A673 (cell line): Measurements from ENCODE around the gene TYRO3. TPM values are rescaled to one million over a fixed set of nuclear protein-coding genes. Genes with fewer than 3 reads are reported as not detected.

Source experiments
- BruUV-seq: library from RNA; stranded (reverse); fragments of 400-500 nt; replicated peaks from 2 replicates; lab custom pipeline; 2021; lab: Mats Ljungman, UMichigan
- CTCF ChIA-PET: fragments of 300-600 bp; sonication (Branson Sonifier 250); formaldehyde crosslinking; loops from one replicate; lab custom pipeline; 2022; ENCODE audit warnings: antibody characterized with exemption; lab: Charles Lee
- POLR2A ChIA-PET: fragments of 300-600 bp; sonication (Branson Sonifier 250); formaldehyde crosslinking; loops from one replicate; lab custom pipeline; 2022; ENCODE audit warnings: antibody characterized with exemption; ENCODE audit not compliant: low non-redundant PET; lab: Charles Lee
- DNase-seq: peaks from one replicate; pipeline ENCODE4 v3.0.0-alpha.2; 2015; ENCODE audit warnings: low spot score
- H3K27ac ChIP-seq: fragments of 200-600 bp; sonication (generic); 2 replicates; pipeline ENCODE4 v1.5.1; 2016; ENCODE audit warnings: mixed run types, low read depth, mild to moderate bottlenecking, mixed read lengths, antibody characterized with exemption, low read length; ENCODE audit not compliant: poor library complexity, severe bottlenecking
- H3K27me3 ChIP-seq: fragments of 200-600 bp; sonication (generic); replicated peaks from 2 replicates; pipeline ENCODE4 v1.6.1; 2017; ENCODE audit warnings: mixed run types, low read depth, mild to moderate bottlenecking, mixed read lengths, antibody characterized with exemption, low read length; ENCODE audit not compliant: insufficient read depth, poor library complexity
- H3K36me3 ChIP-seq: fragments of 200-600 bp; sonication (generic); 2 replicates; pipeline ENCODE4 v1.6.1; 2016; ENCODE audit warnings: mixed run types, mild to moderate bottlenecking, mixed read lengths, antibody characterized with exemption, low read length; ENCODE audit not compliant: insufficient read depth, poor library complexity, severe bottlenecking
- H3K4me1 ChIP-seq: fragments of 200-600 bp; sonication (generic); 2 replicates; pipeline ENCODE4 v1.6.1; 2017; ENCODE audit warnings: mixed run types, mild to moderate bottlenecking, mixed read lengths, antibody characterized with exemption, low read length; ENCODE audit not compliant: insufficient read depth, poor library complexity, severe bottlenecking
- H3K4me3 ChIP-seq: fragments of 200-600 bp; sonication (generic); 2 replicates; pipeline ENCODE4 v1.5.1; 2016; ENCODE audit warnings: low read depth, mixed run types, mild to moderate bottlenecking, mixed read lengths, low read length; ENCODE audit not compliant: poor library complexity, severe bottlenecking
- H3K9me3 ChIP-seq: fragments of 200-600 bp; sonication (generic); 2 replicates; pipeline ENCODE4 v1.6.1; 2016; ENCODE audit warnings: mixed run types, low read depth, mild to moderate bottlenecking, mixed read lengths, antibody characterized with exemption, low read length; ENCODE audit not compliant: poor library complexity, severe bottlenecking
- EZH2 ChIP-seq: fragments of 200-600 bp; sonication (generic); IDR thresholded peaks from 2 replicates; pipeline ENCODE4 v1.6.1; 2017; ENCODE audit warnings: borderline replicate concordance, low read depth, mild to moderate bottlenecking, mixed read lengths, antibody characterized with exemption, low read length; ENCODE audit not compliant: poor library complexity, severe bottlenecking
- intact Hi-C: fragments of 100-400 bp; cut with micrococcal nuclease; formaldehyde crosslinking; loops from one replicate; pipeline ENCODE4 v1.10.0; 2022; ENCODE audit not compliant: unreplicated experiment
- total RNA-seq: library from RNA; stranded (reverse); gene quantifications from 2 replicates; pipeline ENCODE4 v1.2.3, GENCODE V29; 2021
- TF ChIP-seq, protein P1 (sequence below): fragments of 300-800, 200-600 bp; sonication (generic); conservative IDR thresholded peaks from 2 replicates; pipeline ENCODE4 v1.5.1; 2017; ENCODE audit warnings: low read depth, mild to moderate bottlenecking, antibody characterized with exemption, low read length, moderate library complexity, mixed read lengths

TYRO3 gene
- total RNA-seq, 1 experiment from 2014 or later: 26.0 TPM

- no peak overlapping the region for H3K27ac ChIP-seq
- H3K27me3 ChIP-seq: no peaks in the 10 kb centered on the region
- ChIA-PET POLR2A (interaction anchor here (0.6 kb wide), 1 partner anchor 16 kb away, joined by 8 read pairs; the partner anchor contains the start of gene RPAP1), CTCF (no interaction called here)
- no peaks in the 10 kb centered on the region for H3K9me3 ChIP-seq
- no peak for DNase-seq
- intact Hi-C loops: no loop called here
- BruUV-seq: no TSS peak
- no peak overlapping the region for H3K4me3 ChIP-seq
- no peaks in the 10 kb centered on the region for H3K36me3 ChIP-seq
- TF ChIP-seq, protein P1, sequence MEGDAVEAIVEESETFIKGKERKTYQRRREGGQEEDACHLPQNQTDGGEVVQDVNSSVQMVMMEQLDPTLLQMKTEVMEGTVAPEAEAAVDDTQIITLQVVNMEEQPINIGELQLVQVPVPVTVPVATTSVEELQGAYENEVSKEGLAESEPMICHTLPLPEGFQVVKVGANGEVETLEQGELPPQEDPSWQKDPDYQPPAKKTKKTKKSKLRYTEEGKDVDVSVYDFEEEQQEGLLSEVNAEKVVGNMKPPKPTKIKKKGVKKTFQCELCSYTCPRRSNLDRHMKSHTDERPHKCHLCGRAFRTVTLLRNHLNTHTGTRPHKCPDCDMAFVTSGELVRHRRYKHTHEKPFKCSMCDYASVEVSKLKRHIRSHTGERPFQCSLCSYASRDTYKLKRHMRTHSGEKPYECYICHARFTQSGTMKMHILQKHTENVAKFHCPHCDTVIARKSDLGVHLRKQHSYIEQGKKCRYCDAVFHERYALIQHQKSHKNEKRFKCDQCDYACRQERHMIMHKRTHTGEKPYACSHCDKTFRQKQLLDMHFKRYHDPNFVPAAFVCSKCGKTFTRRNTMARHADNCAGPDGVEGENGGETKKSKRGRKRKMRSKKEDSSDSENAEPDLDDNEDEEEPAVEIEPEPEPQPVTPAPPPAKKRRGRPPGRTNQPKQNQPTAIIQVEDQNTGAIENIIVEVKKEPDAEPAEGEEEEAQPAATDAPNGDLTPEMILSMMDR: no peak
- no peak for TF ChIP-seq EZH2
- peaks cover 15% of the 10 kb centered on the region for H3K4me1 ChIP-seq
These were observed 1.5 kb downstream of the TYRO3 start for GRCh38 chr15:41560572-41560874.

DNA sequence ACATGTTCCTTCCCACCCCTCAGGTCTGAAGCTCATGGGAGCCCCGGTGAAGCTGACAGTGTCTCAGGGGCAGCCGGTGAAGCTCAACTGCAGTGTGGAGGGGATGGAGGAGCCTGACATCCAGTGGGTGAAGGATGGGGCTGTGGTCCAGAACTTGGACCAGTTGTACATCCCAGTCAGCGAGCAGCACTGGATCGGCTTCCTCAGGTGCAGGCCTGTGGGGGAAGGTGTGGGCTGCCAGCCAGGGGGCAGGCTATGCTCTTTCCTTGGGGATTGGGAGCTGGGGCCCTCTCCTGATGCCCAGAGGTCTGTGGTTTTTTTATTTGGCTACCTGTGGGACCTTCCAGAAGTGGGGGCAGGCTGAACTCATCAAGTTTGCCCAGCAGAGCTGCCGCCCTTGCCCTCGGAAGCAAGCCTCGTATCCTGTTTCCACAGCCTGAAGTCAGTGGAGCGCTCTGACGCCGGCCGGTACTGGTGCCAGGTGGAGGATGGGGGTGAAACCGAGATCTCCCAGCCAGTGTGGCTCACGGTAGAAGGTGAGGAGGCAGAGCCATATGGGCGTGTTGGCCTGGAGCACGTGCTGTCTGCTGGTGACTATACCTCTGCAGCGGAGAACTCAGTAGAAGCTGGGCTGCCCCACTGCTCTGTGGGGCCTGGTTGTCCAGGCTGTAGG lies 2.2 kb downstream of the TYRO3 start:
- no peaks in the 10 kb centered on the region for H3K36me3 ChIP-seq
- no peaks in the 10 kb centered on the region for H3K9me3 ChIP-seq
- no peak overlapping the region for H3K27ac ChIP-seq
- ChIA-PET CTCF (no interaction called here), POLR2A (interaction anchor here (0.6 kb wide), 1 partner anchor 17 kb away, joined by 8 read pairs; the partner anchor contains the start of gene RPAP1)
- peaks cover 16% of the 10 kb centered on the region for H3K4me1 ChIP-seq
- no peak for DNase-seq
- BruUV-seq: no TSS peak
- no peak for TF ChIP-seq EZH2
- TF ChIP-seq, protein P1: no peak
- no peaks in the 10 kb centered on the region for H3K27me3 ChIP-seq
- no peak overlapping the region for H3K4me3 ChIP-seq
- intact Hi-C loops: no loop called here

DNA sequence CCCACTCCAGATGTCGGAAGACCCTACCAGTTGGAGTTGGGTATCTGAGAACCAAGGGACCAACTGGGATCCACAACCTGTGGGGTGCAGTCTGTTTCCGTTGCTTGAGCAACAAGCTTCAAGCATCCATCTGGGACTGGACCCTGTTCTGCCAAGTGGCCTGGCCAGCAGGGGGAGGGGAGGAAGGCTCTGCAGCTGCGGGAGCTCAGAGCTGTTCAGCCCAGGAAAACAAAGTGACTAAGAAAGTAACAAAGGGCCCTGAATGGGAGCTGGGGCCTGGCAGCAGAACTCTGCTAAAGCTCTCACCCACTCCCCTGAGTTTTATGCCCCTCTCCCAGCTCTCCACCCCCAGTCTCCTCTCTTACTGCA lies 2.7 kb downstream of the TYRO3 start:
- H3K27ac ChIP-seq: no peak overlapping the region
- no peak for TF ChIP-seq EZH2
- TF ChIP-seq, protein P1: no peak
- no peak overlapping the region for H3K4me3 ChIP-seq
- H3K36me3 ChIP-seq: no peaks in the 10 kb centered on the region
- intact Hi-C loops: no loop called here
- peak; percentile 18 for DNase-seq
- ChIA-PET POLR2A (no interaction called here), CTCF (no interaction called here)
- H3K4me1 ChIP-seq: peaks cover 21% of the 10 kb centered on the region
- H3K9me3 ChIP-seq: no peaks in the 10 kb centered on the region
- no peaks in the 10 kb centered on the region for H3K27me3 ChIP-seq
- BruUV-seq: no TSS peak
